ENCODE data around the gene GSG1L.
A peak's percentile ranks its signal among the peaks of the same experiment; 100 is the strongest.

Gene GSG1L

DNA sequence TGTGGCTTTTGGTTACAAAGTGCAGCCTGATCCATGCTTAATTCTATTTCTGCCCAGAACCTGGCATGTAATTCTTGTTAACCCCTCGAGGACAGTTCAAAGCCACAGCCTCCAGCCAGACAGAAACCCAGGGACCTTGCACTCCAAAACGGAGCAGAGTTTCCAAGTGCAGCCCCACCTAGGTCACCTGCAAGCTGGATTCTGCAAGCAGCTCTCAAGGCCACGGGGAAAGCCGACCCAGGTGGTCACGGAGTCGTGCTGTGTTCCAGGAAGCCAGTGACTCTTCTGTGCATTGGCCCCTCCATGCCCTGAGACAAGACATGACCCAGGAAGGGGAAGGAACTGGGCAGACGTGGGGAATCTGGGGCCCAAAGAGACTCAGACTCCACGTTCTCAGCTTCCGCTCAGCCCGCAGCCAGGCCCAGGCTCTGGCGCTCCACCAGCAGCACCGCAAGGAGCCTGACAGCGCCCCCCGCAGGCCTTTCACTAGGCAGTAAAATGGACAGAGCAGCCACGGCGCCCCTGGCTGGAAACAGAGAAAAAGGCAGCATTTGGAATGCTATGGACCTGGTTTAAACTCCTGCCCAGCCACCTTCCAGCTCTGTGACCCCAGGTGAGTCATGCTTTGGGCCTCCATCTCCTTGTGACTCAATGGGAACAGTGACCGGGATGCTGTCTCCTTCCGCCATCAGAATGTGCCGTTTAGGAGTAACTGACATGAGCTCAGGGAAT is 27.3 kb upstream of the GSG1L start:
- no peaks in the 10 kb centered on the region for H3K9me3 ChIP-seq (ENCODE audit: severe bottlenecking)
- TF ChIP-seq CTCF (IDR thresholded peaks at IDR 0.05; ENCODE audit: low read depth, low read length): peak; percentile 67
- H3K4me3 ChIP-seq (ENCODE audit: low read depth, low read length): no peak overlapping the region
- H3K27me3 ChIP-seq (ENCODE audit: insufficient read depth, low read depth, severe bottlenecking): no peaks in the 10 kb centered on the region
- H3K27ac ChIP-seq: no peak overlapping the region
- DNase-seq: peak; percentile 39
- H3K36me3 ChIP-seq: no peaks in the 10 kb centered on the region; the same call in 1 of the 2 replicates

- no peaks in the 10 kb centered on the region for H3K27me3 ChIP-seq (ENCODE audit: insufficient read depth, low read depth, severe bottlenecking)
- no peak for DNase-seq
- TF ChIP-seq CTCF (IDR thresholded peaks at IDR 0.05; ENCODE audit: low read depth, low read length): no peak
Observed at GRCh38 chr16:28089992-28090365, 26.5 kb upstream of the GSG1L start.

GRCh38 chr16:28089205-28089991 is 25.9 kb upstream of the GSG1L start:
- DNase-seq: no peak
- Histone ChIP-seq H3K36me3 (no peaks in the 10 kb centered on the region), H3K4me3 (ENCODE audit: low read depth, low read length) (no peak overlapping the region), H3K27ac (no peak overlapping the region), H3K27me3 (ENCODE audit: insufficient read depth, low read depth, severe bottlenecking) (no peaks in the 10 kb centered on the region), H3K9me3 (ENCODE audit: severe bottlenecking) (no peaks in the 10 kb centered on the region)
- TF ChIP-seq CTCF (IDR thresholded peaks at IDR 0.05; ENCODE audit: low read depth, low read length): no peak

More at GRCh38 chr16:28089992-28090365, 26.5 kb upstream of the GSG1L start:
- H3K27ac ChIP-seq: no peak overlapping the region
- no peaks in the 10 kb centered on the region for H3K36me3 ChIP-seq
- H3K9me3 ChIP-seq (ENCODE audit: severe bottlenecking): no peaks in the 10 kb centered on the region
- H3K4me3 ChIP-seq (ENCODE audit: low read depth, low read length): no peak overlapping the region

DNA sequence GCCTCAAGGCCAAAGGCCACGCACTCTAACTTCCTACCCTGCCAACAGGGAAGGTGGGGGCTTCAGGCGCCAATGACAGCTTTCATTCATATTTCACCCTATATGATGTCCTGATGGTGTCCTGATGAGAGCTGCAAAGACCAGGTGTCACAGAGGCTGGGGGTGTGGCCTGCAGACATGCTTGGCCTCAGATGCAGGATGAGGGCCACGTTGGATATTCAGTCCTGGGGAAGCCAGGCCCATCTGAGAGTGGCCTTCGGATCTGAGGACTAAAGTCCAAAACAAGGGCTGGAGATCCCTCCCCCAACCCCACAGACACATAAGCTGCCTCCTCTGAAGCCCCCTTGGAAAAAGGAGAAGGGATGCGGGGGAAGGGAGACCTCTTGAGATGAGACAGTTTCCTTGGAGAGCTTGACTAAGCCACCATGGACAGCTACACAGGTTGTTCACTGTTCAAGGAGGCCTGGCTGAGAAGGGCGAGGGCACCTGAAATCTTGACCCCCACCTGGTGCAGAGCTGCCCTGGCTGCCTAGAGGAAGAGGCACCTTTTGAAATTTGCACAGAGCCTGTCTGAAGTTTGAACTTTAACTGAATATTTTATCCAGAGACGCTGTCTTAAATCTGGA is 24.3 kb upstream of the GSG1L start:
- H3K36me3 ChIP-seq: no peaks in the 10 kb centered on the region
- H3K9me3 ChIP-seq (ENCODE audit: severe bottlenecking): no peaks in the 10 kb centered on the region
- H3K4me3 ChIP-seq (ENCODE audit: low read depth, low read length): no peak overlapping the region
- H3K27me3 ChIP-seq (ENCODE audit: insufficient read depth, low read depth, severe bottlenecking): no peaks in the 10 kb centered on the region
- no peak overlapping the region for H3K27ac ChIP-seq
- no peak for DNase-seq
- no peak for TF ChIP-seq CTCF (IDR thresholded peaks at IDR 0.05; ENCODE audit: low read depth, low read length)

GRCh38 chr16:28087140-28087660 is 23.7 kb upstream of the GSG1L start:
- Histone ChIP-seq H3K27me3 (ENCODE audit: insufficient read depth, low read depth, severe bottlenecking) (no peaks in the 10 kb centered on the region), H3K9me3 (ENCODE audit: severe bottlenecking) (no peaks in the 10 kb centered on the region), H3K36me3 (no peaks in the 10 kb centered on the region), H3K27ac (no peak overlapping the region), H3K4me3 (ENCODE audit: low read depth, low read length) (no peak overlapping the region)
- no peak for DNase-seq
- no peak for TF ChIP-seq CTCF (IDR thresholded peaks at IDR 0.05; ENCODE audit: low read depth, low read length)
